ENCODE data around the gene NCAPH2. TPM values are rescaled to one million over a fixed set of nuclear protein-coding genes. Genes with fewer than 3 reads are reported as not detected.

The NCAPH2 gene
- total RNA-seq, 1 experiment from 2014 or later: 80.3 TPM

DNA sequence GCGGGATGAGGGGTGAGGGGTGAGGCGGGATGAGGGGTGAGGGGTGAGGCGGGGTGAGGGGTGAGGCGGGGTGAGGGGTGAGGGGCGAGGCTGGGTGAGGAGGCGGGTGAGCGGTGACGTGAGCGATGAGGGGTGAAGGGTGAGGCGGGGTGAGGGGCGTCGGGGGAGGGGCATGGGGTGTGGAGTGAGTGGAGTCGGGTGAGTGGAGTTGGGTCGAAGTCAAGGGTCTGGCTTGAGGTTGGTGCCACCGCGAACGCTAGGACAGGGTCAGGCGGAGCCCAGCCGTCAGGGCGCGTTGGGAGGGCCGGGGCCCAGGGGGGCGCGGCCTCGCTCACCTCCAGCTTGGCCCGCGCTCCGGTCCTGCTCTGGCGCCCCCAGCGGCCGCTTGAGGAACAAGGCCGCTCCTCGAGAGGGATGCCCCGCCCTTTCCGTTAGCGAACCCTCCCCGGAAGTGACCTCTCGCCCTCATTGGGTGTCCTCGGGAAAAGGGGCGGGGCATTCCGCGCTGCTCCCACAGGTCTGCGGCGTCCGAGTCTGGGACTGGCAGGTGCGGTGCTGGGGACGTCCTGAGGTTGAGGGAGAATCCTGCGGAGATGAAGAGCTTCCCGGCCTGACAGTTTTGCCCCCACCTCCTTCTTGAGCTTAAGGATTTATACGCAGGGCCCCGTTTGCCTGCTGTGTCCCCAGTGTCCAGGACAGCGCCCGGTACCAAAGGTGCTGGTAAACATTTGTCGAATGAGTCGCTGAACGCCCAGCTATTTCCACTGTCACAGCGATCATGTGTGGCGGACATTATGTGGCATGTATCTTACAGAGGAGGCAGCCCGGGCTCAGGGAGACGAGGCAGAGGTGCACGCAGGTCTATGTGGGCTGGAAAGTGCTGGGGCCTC, 54.7 kb downstream of the NCAPH2 start, which contains the start of gene SYCE3:
Gene SYCE3, minus strand, starts transcription at position 397 of the 890 bp plus-strand sequence. CDS start 6,514 bp downstream, outside the sequence.
- DNase-seq (ENCODE audit: low spot score): peak; percentile 98
- in situ Hi-C loops (cut with HindIII; ENCODE audit: low sequenced_read_pairs): no loop called here

DNA sequence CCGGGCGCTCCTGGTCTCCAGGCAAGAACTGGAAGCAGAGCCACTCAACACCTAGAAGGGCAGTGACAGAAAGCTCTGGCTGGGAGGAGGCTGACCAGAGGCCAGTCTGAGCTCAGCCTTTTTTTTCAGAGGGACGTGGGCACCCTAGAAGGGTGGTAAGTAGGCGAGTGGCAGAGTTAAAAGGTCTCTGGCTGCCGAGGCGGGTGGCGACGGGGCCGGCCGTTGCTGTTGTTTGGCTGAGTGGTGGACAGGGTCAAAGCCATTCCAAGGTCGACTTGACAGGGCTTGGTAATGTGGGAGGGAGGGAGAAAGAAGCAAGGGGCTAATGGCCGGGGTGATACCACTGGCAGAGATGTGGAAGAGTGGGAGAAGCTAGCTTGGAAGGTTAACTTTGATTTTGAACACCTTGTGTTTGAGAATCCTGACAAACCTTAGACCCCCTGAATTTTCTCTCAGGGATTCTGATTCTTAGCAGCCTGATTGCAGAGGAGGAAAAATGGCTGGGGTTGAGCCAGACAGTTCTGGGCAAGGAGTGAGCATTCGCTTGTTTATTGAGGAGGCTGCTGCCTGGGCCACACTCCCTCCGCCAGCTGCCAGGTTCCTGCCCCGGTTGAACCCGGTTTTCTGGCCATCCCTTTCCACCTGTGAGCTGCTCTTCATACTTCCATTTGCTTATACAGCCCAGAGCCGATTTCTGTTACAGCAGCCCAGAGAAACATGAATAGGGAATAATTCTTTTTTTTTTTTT, 55.6 kb downstream of the NCAPH2 start:
- in situ Hi-C loops (cut with HindIII; ENCODE audit: low sequenced_read_pairs): no loop called here
- peak; percentile 68 for DNase-seq (ENCODE audit: low spot score)

DNA sequence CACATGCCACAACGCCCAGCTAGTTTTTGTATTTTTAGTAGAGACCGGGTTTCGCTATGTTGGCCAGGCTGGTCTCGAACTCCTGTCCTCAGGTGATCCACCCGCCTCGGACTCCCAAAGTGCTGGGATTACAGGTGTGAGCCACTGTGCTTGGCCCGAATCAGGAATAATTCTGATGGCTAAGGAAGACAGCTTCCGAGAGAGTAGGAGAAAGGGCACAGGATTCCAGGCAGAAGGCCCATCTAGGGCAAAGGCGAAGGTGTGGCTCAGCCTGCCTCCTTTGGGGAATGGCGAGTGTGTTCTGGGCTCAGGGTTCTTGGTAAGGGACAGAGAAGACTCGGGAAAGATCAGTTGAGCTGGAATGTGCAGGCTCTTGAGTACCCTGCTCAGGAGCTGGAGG, 56.3 kb downstream of the NCAPH2 start:
- no peak for DNase-seq (ENCODE audit: low spot score)
- in situ Hi-C loops (cut with HindIII; ENCODE audit: low sequenced_read_pairs): no loop called here

DNA sequence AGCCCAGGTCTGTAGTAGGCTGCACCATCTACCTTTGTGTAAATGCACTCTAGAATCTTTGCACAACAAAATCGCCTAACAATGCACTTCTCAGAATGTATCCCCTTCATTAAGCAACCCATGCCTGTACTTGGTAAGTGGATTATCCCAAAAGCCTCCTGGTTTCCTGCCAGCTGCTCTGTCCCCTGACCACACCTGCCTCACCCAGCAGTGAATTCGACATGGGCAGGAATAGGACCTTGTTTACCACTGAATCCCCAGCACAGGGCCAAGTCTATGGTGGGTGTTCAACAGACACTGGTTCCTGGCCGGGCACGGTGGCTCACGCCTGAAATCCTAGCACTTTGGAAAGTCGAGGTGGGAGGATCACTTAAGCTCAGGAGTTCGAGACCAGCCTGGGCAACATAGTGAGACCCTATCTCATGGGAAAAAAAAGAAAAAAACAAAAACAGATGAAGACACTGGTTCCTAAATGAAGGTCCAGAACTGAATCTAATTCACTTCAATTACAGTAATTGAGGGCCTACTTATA, 59.8 kb downstream of the NCAPH2 start:
- in situ Hi-C loops (cut with HindIII; ENCODE audit: low sequenced_read_pairs): no loop called here
- DNase-seq (ENCODE audit: low spot score): no peak

DNA sequence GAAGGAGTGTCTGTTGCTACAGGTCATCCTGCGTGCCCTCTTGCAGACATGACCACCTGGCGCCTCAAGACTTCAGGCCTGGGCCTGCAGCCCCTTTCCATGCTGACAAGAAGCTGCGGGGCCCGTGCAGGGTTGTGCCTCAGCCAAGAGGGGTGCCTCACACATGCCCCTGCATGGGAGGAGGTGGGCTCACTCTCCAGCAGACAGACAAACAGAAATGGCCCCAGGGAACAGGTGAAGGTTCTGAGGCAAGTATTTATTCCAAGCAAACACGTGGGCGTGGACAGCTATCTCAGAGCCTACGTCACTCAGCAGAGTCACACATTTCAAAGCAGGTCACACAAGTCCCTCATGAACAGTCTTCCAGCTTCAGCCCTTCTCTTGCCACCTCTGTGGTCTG, 60.6 kb downstream of the NCAPH2 start:
- DNase-seq (ENCODE audit: low spot score): no peak
- in situ Hi-C loops (cut with HindIII; ENCODE audit: low sequenced_read_pairs): no loop called here

DNA sequence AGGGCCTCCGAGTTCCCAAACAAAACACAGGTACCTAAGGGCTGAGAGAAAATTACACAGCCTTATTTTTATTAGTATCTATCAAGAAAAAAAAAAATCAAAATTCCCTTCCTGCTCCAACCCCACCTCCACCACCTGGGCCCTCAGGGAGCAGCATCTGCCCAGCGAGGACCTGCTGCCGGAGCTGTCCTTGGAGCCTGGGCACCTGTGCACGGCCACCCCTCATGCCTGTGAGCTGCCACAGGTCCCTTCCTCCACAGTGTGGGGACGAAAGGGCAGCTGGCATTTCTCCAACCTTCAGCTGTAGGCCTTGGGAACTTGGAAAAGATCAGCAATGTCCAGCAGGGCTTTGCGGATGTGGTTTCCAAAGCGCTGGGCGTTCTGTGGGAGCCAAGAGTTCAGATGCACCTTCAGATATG, 61.0 kb downstream of the NCAPH2 start:
- in situ Hi-C loops (cut with HindIII; ENCODE audit: low sequenced_read_pairs): no loop called here
- no peak for DNase-seq (ENCODE audit: low spot score)

DNA sequence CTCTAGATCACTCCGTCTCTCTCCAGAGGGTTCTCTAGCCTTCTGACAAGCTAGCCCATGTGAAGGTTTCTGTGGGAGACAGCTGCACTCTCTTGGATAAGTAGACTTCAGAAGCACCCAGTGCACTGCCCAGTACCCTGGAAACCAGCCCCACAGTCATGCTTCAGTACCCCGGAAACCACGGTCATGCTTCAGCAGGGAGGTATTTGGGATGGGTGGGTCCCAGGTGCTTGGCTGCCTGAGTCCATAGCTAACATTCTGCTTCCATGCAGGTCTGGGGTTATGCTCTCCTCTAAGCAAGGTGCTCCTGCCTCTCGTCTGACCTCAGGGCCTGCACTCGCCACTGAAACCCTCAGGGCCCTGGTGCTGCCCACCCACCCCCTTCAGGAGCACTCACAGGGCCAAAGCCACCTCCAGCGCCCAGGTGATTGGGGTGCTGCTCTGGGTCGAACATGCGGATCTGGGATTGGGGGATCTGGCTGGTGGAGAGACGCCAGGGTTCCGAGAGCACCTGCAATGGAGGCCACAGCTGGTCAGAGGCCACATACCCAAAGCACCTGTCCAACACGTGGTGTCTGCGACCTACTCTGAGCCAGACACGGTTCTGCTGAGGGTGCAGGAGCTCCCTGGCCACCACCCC, 62.0 kb downstream of the NCAPH2 start:
- in situ Hi-C loops (cut with HindIII; ENCODE audit: low sequenced_read_pairs): loop anchor here (10.0 kb wide), 1 partner anchor 75 kb away; no protein-coding TSS in a partner anchor

DNA sequence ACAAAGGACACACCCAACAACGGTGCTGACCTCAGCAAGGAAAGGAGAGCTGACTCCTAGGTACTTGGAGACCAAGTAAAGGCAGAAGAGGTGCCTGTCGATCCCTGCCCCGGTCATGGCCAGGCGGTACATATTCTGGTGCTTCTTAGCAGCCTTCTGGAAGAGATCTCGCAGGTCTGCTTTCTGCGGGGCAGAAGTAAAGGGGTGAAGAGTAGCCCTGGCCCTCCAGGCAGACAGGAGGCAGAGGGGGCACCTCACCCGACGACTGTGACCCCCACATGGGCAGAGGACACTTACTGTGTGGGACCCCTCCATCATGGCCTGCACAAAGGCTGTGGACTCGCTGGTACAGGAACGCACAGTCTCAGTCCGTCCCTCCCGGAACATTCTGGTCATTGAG, 62.8 kb downstream of the NCAPH2 start:
- in situ Hi-C loops (cut with HindIII; ENCODE audit: low sequenced_read_pairs): loop anchor here (10.0 kb wide), 1 partner anchor 76 kb away; no protein-coding TSS in a partner anchor
- DNase-seq (ENCODE audit: low spot score): no peak

More for the DNA sequence above, 62.0 kb downstream of the NCAPH2 start:
- no peak for DNase-seq (ENCODE audit: low spot score)

DNA sequence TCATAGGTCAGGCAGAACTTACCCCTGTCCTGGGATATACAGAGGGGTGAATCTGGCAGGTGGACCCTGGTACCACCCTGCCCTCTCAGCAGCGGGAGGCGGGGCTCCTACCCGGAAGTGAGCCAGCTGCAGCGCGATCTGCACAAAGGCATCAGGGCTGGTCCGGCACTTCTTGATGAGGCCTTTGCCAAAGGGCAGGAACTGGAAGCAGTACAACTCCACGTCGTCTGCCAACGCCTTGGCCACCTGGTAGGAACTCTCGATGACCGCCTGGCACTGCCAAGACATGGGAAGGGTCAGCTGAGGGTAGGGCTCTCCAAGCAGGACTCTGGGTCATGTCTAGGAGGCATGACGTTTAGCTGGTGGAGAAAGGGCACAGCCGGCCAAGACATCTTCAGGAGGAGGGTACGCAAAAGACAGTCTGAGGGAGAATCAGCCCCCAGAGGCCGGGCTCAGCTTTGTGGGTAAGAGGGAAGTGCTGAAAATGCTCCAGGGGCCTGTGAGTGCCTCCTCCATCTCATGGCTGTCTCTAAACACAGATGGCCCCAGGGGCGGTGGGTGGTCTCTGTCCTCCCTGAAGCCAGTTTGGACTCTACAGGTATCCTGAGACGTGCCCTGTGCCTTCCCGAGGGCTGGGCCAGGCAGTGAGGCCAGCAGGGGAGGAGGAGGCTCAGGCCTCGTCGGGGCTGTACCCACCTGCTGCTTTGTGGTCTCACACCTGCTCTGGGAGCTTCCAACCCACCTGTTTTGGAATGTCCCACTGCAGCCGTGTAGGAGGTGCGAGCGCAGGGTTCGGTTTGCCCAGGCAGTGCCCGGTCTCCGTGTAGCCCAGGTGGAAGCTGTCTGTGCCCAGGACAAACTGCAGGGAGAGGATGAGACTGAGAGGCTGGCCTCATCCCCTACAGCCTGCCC, 63.5 kb downstream of the NCAPH2 start:
- in situ Hi-C loops (cut with HindIII; ENCODE audit: low sequenced_read_pairs): loop anchor here (10.0 kb wide), 1 partner anchor 77 kb away; no protein-coding TSS in a partner anchor
- DNase-seq (ENCODE audit: low spot score): no peak

DNA sequence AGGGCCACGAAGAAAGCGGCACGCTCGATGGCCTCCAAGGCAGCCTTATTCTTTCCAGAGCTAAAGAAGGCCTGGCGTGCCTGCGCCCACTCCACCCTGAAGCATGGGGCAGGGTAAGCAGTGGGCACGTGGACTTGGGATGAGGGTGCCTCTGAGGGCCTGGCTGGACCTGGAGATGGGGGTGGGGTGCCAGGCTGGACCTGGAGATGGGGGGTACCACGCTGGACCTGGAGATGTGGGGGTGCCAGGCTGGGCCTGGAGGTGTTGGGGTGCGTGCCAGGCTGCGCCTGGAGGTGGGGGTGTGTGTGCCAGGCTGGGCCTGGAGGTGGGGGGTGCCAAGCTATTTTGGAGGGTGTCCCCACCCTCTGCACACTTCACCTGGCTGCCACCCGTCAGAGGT, 64.9 kb downstream of the NCAPH2 start:
- in situ Hi-C loops (cut with HindIII; ENCODE audit: low sequenced_read_pairs): loop anchor here (10.0 kb wide), 1 partner anchor 78 kb away; no protein-coding TSS in a partner anchor
- no peak for DNase-seq (ENCODE audit: low spot score)

DNA sequence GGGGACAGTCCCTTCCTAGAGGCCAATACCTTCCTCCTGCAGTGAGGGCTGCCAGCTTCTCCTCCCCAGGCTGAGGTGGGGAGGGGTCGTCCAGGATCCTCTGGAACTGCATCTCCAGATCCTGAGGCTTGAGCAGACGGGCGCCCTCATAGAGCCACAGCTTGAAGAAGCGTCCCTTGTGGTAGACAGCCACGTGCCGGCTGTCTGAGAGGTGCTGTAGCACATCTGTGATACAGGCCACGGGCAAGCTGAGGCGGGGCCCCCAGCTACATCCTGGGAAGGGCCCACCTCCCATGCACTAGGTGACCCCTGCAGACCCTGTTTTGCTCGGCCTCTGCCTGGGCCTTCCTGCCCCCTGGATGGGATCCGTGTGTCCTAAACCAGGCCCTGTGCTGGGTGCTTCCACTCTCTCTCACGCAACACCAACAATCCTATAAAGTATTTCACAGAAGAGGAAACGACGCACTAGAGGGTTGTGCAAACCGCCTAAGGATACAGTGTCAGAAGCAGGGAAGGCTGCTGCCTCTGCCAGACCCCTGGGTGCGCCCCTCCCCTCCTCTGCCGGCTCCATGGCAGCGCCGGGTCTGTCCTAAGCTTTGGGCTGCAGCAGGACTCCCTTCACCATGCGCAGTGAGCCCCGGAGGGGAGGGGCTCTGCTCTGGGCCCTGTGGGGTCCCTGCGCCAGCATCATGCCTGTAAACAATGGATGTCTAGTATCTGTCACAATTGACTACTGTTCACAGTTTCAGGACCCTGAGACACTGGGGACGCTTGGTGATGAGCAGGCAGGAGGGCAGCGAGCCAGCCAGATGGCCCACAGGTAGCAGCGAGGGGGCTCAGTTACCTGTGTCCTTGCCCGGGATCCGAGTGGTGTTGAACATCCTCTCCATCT, 65.7 kb downstream of the NCAPH2 start:
- DNase-seq (ENCODE audit: low spot score): no peak
- in situ Hi-C loops (cut with HindIII; ENCODE audit: low sequenced_read_pairs): loop anchor here (10.0 kb wide), 1 partner anchor 79 kb away; no protein-coding TSS in a partner anchor

DNA sequence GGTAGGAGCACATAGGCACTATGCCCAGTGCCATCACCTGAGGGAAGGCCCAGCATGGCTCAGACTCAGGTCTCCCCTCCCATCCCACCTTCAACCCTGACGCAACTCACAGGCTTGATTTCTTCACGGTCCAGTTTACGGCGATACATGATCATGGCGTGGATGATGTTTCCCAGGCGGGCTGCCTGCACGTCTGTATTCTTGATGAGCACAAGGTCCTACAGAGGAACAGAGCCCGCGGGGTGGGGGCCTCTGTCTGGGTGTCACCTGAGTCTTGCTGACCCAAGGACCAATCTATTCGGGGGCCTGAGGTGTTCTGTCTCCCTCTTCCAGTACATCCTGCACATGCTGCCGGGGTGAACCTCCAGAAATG, 66.3 kb downstream of the NCAPH2 start:
- in situ Hi-C loops (cut with HindIII; ENCODE audit: low sequenced_read_pairs): loop anchor here (10.0 kb wide), 1 partner anchor 80 kb away; no protein-coding TSS in a partner anchor
- DNase-seq (ENCODE audit: low spot score): no peak

Other genes with a start within 250 kb of the NCAPH2 start
- 155 and 158 TPM in 2 replicates for gene MAPK12, start 246.5 kb upstream of the NCAPH2 start, total RNA-seq (2014; rRNA removed; shearing (Covaris generic))
- 21.3 and 21.5 TPM in 2 replicates for gene MAPK11, start 237.8 kb upstream of the NCAPH2 start, total RNA-seq (2014; rRNA removed; shearing (Covaris generic))
- 93.4 and 100 TPM in 2 replicates for gene PLXNB2, start 200.6 kb upstream of the NCAPH2 start, total RNA-seq (2014; rRNA removed; shearing (Covaris generic))
- gene DENND6B, start 181.2 kb upstream of the NCAPH2 start, total RNA-seq (2014; rRNA removed; shearing (Covaris generic)): 0.37 and 1.0 TPM in 2 replicates
- 76.9 and 77.8 TPM in 2 replicates for gene PPP6R2, start 164.9 kb upstream of the NCAPH2 start, total RNA-seq (2014; rRNA removed; shearing (Covaris generic))
- gene SBF1, start 33.2 kb upstream of the NCAPH2 start, total RNA-seq (2014; rRNA removed; shearing (Covaris generic)): 61.5 and 86.1 TPM in 2 replicates
- gene ADM2, start 26.7 kb upstream of the NCAPH2 start, total RNA-seq (2014; rRNA removed; shearing (Covaris generic)): not detected in 2 replicates
- gene MIOX, start 21.4 kb upstream of the NCAPH2 start, total RNA-seq (2014; rRNA removed; shearing (Covaris generic)): 1.9 TPM in 1 of 2 replicates, not detected in the other
- gene LMF2, start 522 bp upstream of the NCAPH2 start, total RNA-seq (2014; rRNA removed; shearing (Covaris generic)): 40.6 and 45.7 TPM in 2 replicates
- gene SCO2, start 17.4 kb downstream of the NCAPH2 start, total RNA-seq (2014; rRNA removed; shearing (Covaris generic)): 4.9 and 6.8 TPM in 2 replicates
- 3.1 and 4.4 TPM in 2 replicates for gene TYMP, start 21.8 kb downstream of the NCAPH2 start, total RNA-seq (2014; rRNA removed; shearing (Covaris generic))
- not detected in 2 replicates for gene KLHDC7B, start 37.7 kb downstream of the NCAPH2 start, total RNA-seq (2014; rRNA removed; shearing (Covaris generic))
- not detected in 2 replicates for gene SYCE3, start 54.7 kb downstream of the NCAPH2 start, total RNA-seq (2014; rRNA removed; shearing (Covaris generic))
- gene CPT1B, start 70.2 kb downstream of the NCAPH2 start, total RNA-seq (2014; rRNA removed; shearing (Covaris generic)): 3.4 and 5.8 TPM in 2 replicates
- gene CHKB, start 74.6 kb downstream of the NCAPH2 start, total RNA-seq (2014; rRNA removed; shearing (Covaris generic)): 34.8 and 58.6 TPM in 2 replicates
- 28.3 and 39.8 TPM in 2 replicates for gene MAPK8IP2, start 92.6 kb downstream of the NCAPH2 start, total RNA-seq (2014; rRNA removed; shearing (Covaris generic))
- 19.4 and 24.1 TPM in 2 replicates for gene ARSA, start 119.9 kb downstream of the NCAPH2 start, total RNA-seq (2014; rRNA removed; shearing (Covaris generic))
- gene SHANK3, start 164.6 kb downstream of the NCAPH2 start, total RNA-seq (2014; rRNA removed; shearing (Covaris generic)): 3.6 and 5.0 TPM in 2 replicates
- not detected in 2 replicates for gene ACR, start 230.0 kb downstream of the NCAPH2 start, total RNA-seq (2014; rRNA removed; shearing (Covaris generic))

Data from G401 (cell line).